Psoas muscle (tissue), 8 donors: ENCODE data around the gene TBC1D4. TPM values are rescaled to one million over a fixed set of nuclear protein-coding genes. Genes with fewer than 3 reads are reported as not detected.

Source experiments
- ATAC-seq, 4 donors: fragments of 200-7000 bp; cut with Tn5 transposase; one replicate each; pipeline ENCODE4 v1.9.1; 2020; ENCODE audit warnings: moderate library complexity in 3 of 4, mild to moderate bottlenecking in 2 of 4
- DNase-seq, 2 donors: peaks; one replicate each; pipeline ENCODE4 v3.0.0-alpha.2; 2020
- H3K27ac ChIP-seq: fragments of 200-600 bp; one replicate; pipeline ENCODE4 v1.8.0; 2022
- H3K27me3 ChIP-seq, 3 donors: fragments of 200-600 bp in 1 of 3; one replicate each; pipeline versions ENCODE4 v1.6.1 to v1.8.0; 2013 to 2022; ENCODE audit warnings: low read length in 2 of 3, mild to moderate bottlenecking in 2 of 3, moderate library complexity in 1 of 3; ENCODE audit not compliant: insufficient read depth in 3 of 3
- H3K36me3 ChIP-seq, 2 donors: fragments of 200-600 bp in 1 of 2; one replicate each; pipeline versions ENCODE4 v1.6.1 to v1.8.0; 2013 to 2022; ENCODE audit warnings: low read depth in 1 of 2, mild to moderate bottlenecking in 1 of 2, moderate library complexity in 1 of 2; ENCODE audit not compliant: insufficient read depth in 1 of 2
- H3K4me1 ChIP-seq: fragments of 200-600 bp; one replicate; pipeline ENCODE4 v1.8.0; 2022
- H3K4me3 ChIP-seq: fragments of 200-600 bp; one replicate; pipeline ENCODE4 v1.8.0; 2022; ENCODE audit warnings: mild to moderate bottlenecking
- H3K9me3 ChIP-seq: fragments of 200-600 bp; one replicate; pipeline ENCODE4 v1.8.0; 2022
- WGBS, 3 donors: extraction: QIAGEN DNeasy Blood & Tissue Kit; methylation state at CpG; one replicate each; pipeline versions ENCODE4 v1.1.6 to v1.1.7; 2013; 5-methylcytosine and 5-hydroxymethylcytosine counted together
- intact Hi-C, 2 donors: fragments of 100-400 bp; cut with DNase I; formaldehyde crosslinking; loops; one replicate each; pipeline versions ENCODE4 v1.11.0 to v1.14.2; 2022
- polyA plus RNA-seq, 3 donors: library from polyadenylated mRNA; stranded (reverse); fragments of 200-250 nt; gene quantifications; one replicate each; pipeline ENCODE4 v1.2.3, GENCODE V29; 2013
- total RNA-seq, 4 donors: library from RNA; stranded (reverse); fragmentation: NEBNext Ultra II Directional in 2 of 4; extraction: Animal tissue kit (Norgen Biotek cat#: 25700) in 2 of 4; gene quantifications; one replicate each; pipeline versions ENCODE4 v1.2.1 to v1.2.4, GENCODE V29; 2021 to 2023
- TF ChIP-seq, protein P1 (sequence below): fragments of 200-600 bp; IDR thresholded peaks from one replicate; pipeline ENCODE4 v1.8.0; 2022; ENCODE audit warnings: antibody characterized with exemption
- donor health status: healthy with polysubstance abuse.
- donor health status: DM: no; HTN: no; CAD: no; lungs with moderate emphysema.
- donor health status: Bipolar disorder and iron deficiency.
- donor health status: healthy.
- donor health status: DM: yes; HTN: yes; CAD: no.
- donor health status: DM: no; HTN: no; CAD: no.
- donor health status: DM: no; HTN: no; CAD: no.
- donor health status: DM: yes; HTN: yes; CAD: no.

The TBC1D4 gene
- total and polyA plus RNA-seq, 7 donors = 3.1 to 127 (median 89.9) TPM

- DNase-seq (no peak), ATAC-seq (no peak)
- H3K4me3 ChIP-seq = no peak overlapping the region
- TF ChIP-seq, protein P1, sequence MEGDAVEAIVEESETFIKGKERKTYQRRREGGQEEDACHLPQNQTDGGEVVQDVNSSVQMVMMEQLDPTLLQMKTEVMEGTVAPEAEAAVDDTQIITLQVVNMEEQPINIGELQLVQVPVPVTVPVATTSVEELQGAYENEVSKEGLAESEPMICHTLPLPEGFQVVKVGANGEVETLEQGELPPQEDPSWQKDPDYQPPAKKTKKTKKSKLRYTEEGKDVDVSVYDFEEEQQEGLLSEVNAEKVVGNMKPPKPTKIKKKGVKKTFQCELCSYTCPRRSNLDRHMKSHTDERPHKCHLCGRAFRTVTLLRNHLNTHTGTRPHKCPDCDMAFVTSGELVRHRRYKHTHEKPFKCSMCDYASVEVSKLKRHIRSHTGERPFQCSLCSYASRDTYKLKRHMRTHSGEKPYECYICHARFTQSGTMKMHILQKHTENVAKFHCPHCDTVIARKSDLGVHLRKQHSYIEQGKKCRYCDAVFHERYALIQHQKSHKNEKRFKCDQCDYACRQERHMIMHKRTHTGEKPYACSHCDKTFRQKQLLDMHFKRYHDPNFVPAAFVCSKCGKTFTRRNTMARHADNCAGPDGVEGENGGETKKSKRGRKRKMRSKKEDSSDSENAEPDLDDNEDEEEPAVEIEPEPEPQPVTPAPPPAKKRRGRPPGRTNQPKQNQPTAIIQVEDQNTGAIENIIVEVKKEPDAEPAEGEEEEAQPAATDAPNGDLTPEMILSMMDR = no peak
- H3K4me1 ChIP-seq = peaks cover 57% of the 10 kb centered on the region
- H3K9me3 ChIP-seq = no peaks in the 10 kb centered on the region
- H3K36me3 ChIP-seq = peaks cover 0 to 4% of the 10 kb centered on the region in 2 donors
- H3K27ac ChIP-seq = peak overlapping the region; percentile 93
- H3K27me3 ChIP-seq = no peaks in the 10 kb centered on the region
- intact Hi-C loops = no loop called here
- 96 to 98% (median 96%) methylated on average over 28 of the region's 28 CpGs for WGBS, 3 donors
These were observed 119.9 kb downstream of the TBC1D4 start for GRCh38 chr13:75362026-75362425.

GRCh38 chr13:75360170-75360569 lies 121.8 kb downstream of the TBC1D4 start:
- Histone ChIP-seq H3K4me1 (peaks cover 42% of the 10 kb centered on the region), H3K27me3 (no peaks in the 10 kb centered on the region), H3K27ac (peak overlapping the region; percentile 93), H3K9me3 (no peaks in the 10 kb centered on the region), H3K4me3 (no peak overlapping the region), H3K36me3 (peaks cover 0 to 8% of the 10 kb centered on the region in 2 donors)
- WGBS, 3 donors = 99 to 100% (median 100%) methylated on average over 1 of the region's 1 CpG
- ATAC-seq (no peak), DNase-seq (no peak)
- TF ChIP-seq, protein P1 = no peak
- intact Hi-C loops = no loop called here

- WGBS, 3 donors = 65 to 85% (median 76%) methylated on average over 2 of the region's 2 CpGs
- DNase-seq (no peak), ATAC-seq (peak in 1 of 4 donors; percentile 41)
- peaks cover 41% of the 10 kb centered on the region for H3K4me1 ChIP-seq
- H3K9me3 ChIP-seq = no peaks in the 10 kb centered on the region
- H3K27ac ChIP-seq = peak overlapping the region; percentile 93
- H3K27me3 ChIP-seq = no peaks in the 10 kb centered on the region
- H3K4me3 ChIP-seq = no peak overlapping the region
- H3K36me3 ChIP-seq = peaks cover 0 to 12% of the 10 kb centered on the region in 2 donors
- TF ChIP-seq, protein P1 = no peak
- intact Hi-C loops = no loop called here
These were observed 122.7 kb downstream of the TBC1D4 start for GRCh38 chr13:75359266-75359665.

GRCh38 chr13:75357576-75358289 lies 124.2 kb downstream of the TBC1D4 start:
- peak overlapping the region; percentile 93 for H3K27ac ChIP-seq
- no peaks in the 10 kb centered on the region for H3K27me3 ChIP-seq
- H3K4me1 ChIP-seq = peaks cover 45% of the 10 kb centered on the region
- H3K36me3 ChIP-seq = peaks cover 0 to 12% of the 10 kb centered on the region in 2 donors
- no peak overlapping the region for H3K4me3 ChIP-seq
- no peaks in the 10 kb centered on the region for H3K9me3 ChIP-seq
- DNase-seq (no peak), ATAC-seq (peak; percentile 52 to 78 (median 74))
- intact Hi-C loops = no loop called here
- WGBS, 3 donors = 73 to 81% (median 74%) methylated on average over 6 of the region's 6 CpGs
- TF ChIP-seq, protein P1 = peak; percentile 53

- Histone ChIP-seq H3K36me3 (peaks cover 0 to 8% of the 10 kb centered on the region in 2 donors), H3K4me1 (peaks cover 46% of the 10 kb centered on the region), H3K4me3 (no peak overlapping the region), H3K27ac (peak overlapping the region; percentile 17), H3K9me3 (no peaks in the 10 kb centered on the region), H3K27me3 (no peaks in the 10 kb centered on the region)
- intact Hi-C loops = no loop called here
- TF ChIP-seq, protein P1 = no peak
- 81 to 91% (median 89%) methylated on average over 3 of the region's 3 CpGs for WGBS, 3 donors
- DNase-seq = no peak
- ATAC-seq = no peak
These were observed 125.5 kb downstream of the TBC1D4 start for GRCh38 chr13:75356421-75356820.
